Measurements from ENCODE around the gene TNFSF11.

TNFSF11 gene

DNA sequence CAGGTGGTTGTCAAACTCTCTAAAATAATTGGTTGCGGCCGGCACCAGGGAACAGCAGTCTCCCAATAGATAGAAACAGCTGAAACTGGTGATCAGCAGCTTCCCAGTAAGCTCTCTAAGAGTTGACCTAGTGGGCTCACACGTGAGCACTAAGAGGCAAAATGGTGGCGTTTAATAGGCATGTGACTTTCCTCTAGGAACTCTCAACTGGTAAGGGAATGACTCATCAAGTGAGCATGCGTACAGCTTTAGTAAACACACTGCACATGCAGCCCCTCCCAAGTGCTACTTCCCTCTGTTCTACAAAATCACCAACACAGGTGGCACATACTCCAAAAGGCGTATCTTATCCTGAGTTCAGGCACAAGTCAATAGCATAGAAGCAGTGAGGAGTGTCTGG, 41.7 kb downstream of the TNFSF11 start:
- peaks cover 3% of the 10 kb centered on the region for H3K4me1 ChIP-seq (ENCODE audit: control insufficient read depth, insufficient read depth, low read length)
- H3K4me3 ChIP-seq (ENCODE audit: low read depth, low read length), result no peak overlapping the region

DNA sequence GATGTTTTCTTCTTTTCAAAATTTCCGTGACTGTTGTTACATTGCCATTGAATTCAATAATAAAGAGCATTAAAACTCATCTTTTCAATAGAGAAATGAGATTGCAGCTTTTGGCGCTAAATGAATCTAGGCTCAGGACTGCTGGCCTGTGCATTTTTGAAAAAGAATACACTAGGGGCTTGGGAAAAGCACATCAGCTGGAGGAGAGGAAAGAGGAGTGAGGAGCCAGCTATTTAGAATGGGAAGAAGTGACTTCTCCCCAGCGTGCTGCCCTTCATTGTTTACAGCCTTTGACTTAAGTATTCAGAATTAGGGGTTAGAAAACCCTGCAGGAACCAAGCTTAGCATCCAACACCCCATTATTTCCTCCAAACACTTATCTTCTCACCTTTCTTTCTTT, 43.3 kb downstream of the TNFSF11 start:
- H3K9me3 ChIP-seq (ENCODE audit: control insufficient read depth, insufficient read depth, low read length), result no peaks in the 10 kb centered on the region
- H3K36me3 ChIP-seq (ENCODE audit: control insufficient read depth, insufficient read depth, low read length), result no peaks in the 10 kb centered on the region
- H3K27me3 ChIP-seq (ENCODE audit: control insufficient read depth, insufficient read depth, low read length), result no peaks in the 10 kb centered on the region
- no peak overlapping the region for H3K4me3 ChIP-seq (ENCODE audit: low read depth, low read length)
- no peak overlapping the region for H3K9ac ChIP-seq (ENCODE audit: low read depth, low read length)
- H3K4me1 ChIP-seq (ENCODE audit: control insufficient read depth, insufficient read depth, low read length), result peaks cover 3% of the 10 kb centered on the region

More for the DNA sequence above, 41.7 kb downstream of the TNFSF11 start:
- H3K27me3 ChIP-seq (ENCODE audit: control insufficient read depth, insufficient read depth, low read length), result no peaks in the 10 kb centered on the region
- no peaks in the 10 kb centered on the region for H3K9me3 ChIP-seq (ENCODE audit: control insufficient read depth, insufficient read depth, low read length)
- H3K9ac ChIP-seq (ENCODE audit: low read depth, low read length), result no peak overlapping the region
- no peaks in the 10 kb centered on the region for H3K36me3 ChIP-seq (ENCODE audit: control insufficient read depth, insufficient read depth, low read length)

DNA sequence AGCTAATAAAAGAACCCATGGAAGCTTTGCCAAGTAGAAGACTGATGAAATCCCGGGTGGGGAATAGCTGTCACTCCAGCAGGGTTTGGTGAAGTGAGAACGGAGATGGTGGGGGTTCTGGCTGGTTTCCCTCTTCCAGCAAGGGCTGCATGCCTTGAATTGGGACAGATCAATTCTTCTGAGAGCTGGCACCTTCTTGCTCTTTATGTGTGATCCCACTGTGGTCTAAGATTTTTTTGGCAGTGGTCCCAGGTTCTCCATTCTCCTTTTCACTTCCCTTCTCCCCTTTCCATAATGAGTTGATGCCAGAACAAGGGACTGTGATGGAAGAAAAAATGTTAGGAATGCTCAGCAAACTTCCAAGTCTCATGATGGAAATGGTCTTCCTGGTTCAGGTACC, 50.0 kb downstream of the TNFSF11 start:
- no peaks in the 10 kb centered on the region for H3K36me3 ChIP-seq (ENCODE audit: control insufficient read depth, insufficient read depth, low read length)

DNA sequence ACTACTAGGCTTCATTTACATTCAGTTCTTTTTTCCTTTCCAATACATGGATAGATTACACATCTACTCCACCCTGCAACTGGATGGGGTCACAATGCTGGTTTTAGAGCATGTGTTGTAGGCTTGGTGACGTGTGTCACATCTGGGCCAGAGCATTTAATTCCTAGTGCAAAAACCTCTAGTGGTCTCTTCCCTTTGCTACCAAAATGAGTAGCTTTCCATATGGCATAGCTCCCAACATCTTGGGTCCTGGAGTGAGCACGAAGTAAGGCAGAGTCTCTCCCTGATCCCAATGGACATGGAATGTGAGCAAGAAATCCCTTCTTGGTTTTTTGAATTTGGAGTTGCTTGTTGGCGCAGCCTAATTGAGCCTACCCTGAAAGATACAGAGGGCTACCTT, 51.7 kb downstream of the TNFSF11 start:
- Histone ChIP-seq H3K4me3 (ENCODE audit: low read depth, low read length) (no peak overlapping the region), H3K27me3 (ENCODE audit: control insufficient read depth, insufficient read depth, low read length) (no peaks in the 10 kb centered on the region), H3K9me3 (ENCODE audit: control insufficient read depth, insufficient read depth, low read length) (no peaks in the 10 kb centered on the region), H3K4me1 (ENCODE audit: control insufficient read depth, insufficient read depth, low read length) (no peaks in the 10 kb centered on the region), H3K36me3 (ENCODE audit: control insufficient read depth, insufficient read depth, low read length) (no peaks in the 10 kb centered on the region), H3K9ac (ENCODE audit: low read depth, low read length) (no peak overlapping the region)

More for the DNA sequence above, 50.0 kb downstream of the TNFSF11 start:
- H3K9me3 ChIP-seq (ENCODE audit: control insufficient read depth, insufficient read depth, low read length), result no peaks in the 10 kb centered on the region
- H3K9ac ChIP-seq (ENCODE audit: low read depth, low read length), result no peak overlapping the region
- H3K27me3 ChIP-seq (ENCODE audit: control insufficient read depth, insufficient read depth, low read length), result no peaks in the 10 kb centered on the region
- H3K4me3 ChIP-seq (ENCODE audit: low read depth, low read length), result no peak overlapping the region
- H3K4me1 ChIP-seq (ENCODE audit: control insufficient read depth, insufficient read depth, low read length), result peaks cover under 1% of the 10 kb centered on the region

DNA sequence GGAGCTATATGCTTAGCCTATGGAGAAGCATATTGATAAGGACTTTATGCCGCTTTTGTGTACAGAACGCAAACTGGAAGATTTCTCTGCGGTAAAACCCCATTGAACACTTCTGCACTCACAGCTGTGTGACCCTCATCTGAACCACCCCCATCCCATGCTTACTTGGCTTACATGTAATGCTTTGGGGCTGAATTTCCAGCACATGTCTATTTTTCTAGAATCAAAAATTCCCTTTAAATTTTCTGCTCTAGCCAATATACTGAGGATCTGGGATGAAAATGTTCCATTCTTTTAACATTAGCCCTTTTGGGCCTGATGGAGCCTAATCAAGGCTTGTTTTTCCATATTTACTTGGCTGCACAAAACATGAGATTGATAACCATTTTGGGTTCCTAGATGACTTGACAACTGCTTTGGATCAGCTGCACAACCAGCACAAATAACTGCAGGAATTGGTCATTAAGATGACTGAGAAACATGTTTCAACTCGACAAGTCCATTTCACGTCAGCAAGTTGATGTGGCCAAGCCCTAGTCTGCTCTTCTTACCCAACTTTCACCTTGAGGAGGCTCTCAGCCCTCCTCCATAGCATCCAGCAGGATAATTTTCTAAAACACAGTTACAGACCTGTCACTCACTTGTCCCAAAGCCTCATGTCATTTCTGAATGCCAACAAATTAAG, 52.4 kb downstream of the TNFSF11 start:
- no peaks in the 10 kb centered on the region for H3K27me3 ChIP-seq (ENCODE audit: control insufficient read depth, insufficient read depth, low read length)
- H3K4me3 ChIP-seq (ENCODE audit: low read depth, low read length), result no peak overlapping the region
- H3K4me1 ChIP-seq (ENCODE audit: control insufficient read depth, insufficient read depth, low read length), result no peaks in the 10 kb centered on the region
- H3K36me3 ChIP-seq (ENCODE audit: control insufficient read depth, insufficient read depth, low read length), result no peaks in the 10 kb centered on the region
- H3K9ac ChIP-seq (ENCODE audit: low read depth, low read length), result no peak overlapping the region
- H3K9me3 ChIP-seq (ENCODE audit: control insufficient read depth, insufficient read depth, low read length), result no peaks in the 10 kb centered on the region

DNA sequence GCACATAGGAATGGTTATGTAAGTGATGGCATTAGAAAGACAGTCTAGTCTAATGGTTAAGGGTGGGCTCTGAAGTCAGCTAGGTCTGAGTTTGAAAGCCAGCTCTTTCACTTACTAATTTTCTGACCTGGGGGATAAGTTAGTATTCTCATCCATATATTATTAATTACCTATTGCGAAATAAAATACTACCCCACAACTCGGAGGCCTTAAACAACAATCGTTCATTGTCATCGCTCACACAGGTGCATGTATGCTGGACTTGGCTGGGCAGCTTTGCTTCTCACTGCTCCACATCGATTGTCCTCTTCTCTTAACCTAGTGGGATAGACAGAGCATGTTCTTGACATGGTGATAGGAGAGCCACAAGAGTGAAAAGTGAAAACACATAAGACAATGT, 54.7 kb downstream of the TNFSF11 start:
- Histone ChIP-seq H3K4me3 (ENCODE audit: low read depth, low read length) (no peak overlapping the region), H3K9me3 (ENCODE audit: control insufficient read depth, insufficient read depth, low read length) (no peaks in the 10 kb centered on the region), H3K4me1 (ENCODE audit: control insufficient read depth, insufficient read depth, low read length) (no peaks in the 10 kb centered on the region), H3K9ac (ENCODE audit: low read depth, low read length) (no peak overlapping the region), H3K27me3 (ENCODE audit: control insufficient read depth, insufficient read depth, low read length) (no peaks in the 10 kb centered on the region), H3K36me3 (ENCODE audit: control insufficient read depth, insufficient read depth, low read length) (no peaks in the 10 kb centered on the region)

DNA sequence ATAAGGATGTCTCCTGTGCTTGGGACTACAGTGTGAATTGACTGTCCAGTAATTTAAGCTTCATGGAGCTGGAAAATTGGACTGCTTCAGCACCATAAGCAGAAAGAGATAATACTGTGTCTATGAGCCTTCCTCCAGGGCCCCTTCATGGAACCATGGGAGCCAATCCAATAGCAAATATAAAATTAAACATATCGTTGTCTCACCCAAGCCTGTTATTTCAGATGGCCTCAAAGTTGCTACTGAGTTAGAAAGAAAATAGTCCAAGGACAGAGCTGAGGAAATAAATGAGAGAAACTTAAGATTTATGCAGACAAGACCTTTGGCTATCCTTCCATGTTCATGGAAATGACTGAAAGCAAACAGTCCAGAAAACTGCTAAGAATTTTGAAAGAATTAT, 57.2 kb downstream of the TNFSF11 start:
- Histone ChIP-seq H3K9ac (ENCODE audit: low read depth, low read length) (no peak overlapping the region), H3K4me3 (ENCODE audit: low read depth, low read length) (no peak overlapping the region), H3K27me3 (ENCODE audit: control insufficient read depth, insufficient read depth, low read length) (no peaks in the 10 kb centered on the region), H3K9me3 (ENCODE audit: control insufficient read depth, insufficient read depth, low read length) (no peaks in the 10 kb centered on the region), H3K4me1 (ENCODE audit: control insufficient read depth, insufficient read depth, low read length) (no peaks in the 10 kb centered on the region), H3K36me3 (ENCODE audit: control insufficient read depth, insufficient read depth, low read length) (no peaks in the 10 kb centered on the region)

DNA sequence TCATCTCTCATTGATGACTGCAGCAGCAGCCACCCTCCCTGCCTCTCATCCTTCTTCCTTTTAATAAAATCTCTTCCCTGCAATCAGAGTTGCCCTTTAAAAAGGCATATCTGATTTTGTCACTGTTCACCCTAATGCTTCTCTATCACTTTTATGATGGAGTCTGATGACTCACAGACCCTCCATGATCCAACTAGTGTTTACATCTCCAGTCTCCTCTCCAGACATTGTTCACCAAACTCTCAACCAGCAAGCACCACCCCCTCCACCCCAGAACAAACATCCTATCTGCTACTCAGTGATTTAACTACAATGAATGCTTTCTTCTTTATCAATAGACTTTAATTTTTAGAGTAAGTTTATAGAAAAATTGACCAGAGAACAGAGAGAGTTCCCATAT, 59.5 kb downstream of the TNFSF11 start:
- no peaks in the 10 kb centered on the region for H3K9me3 ChIP-seq (ENCODE audit: control insufficient read depth, insufficient read depth, low read length)
- H3K9ac ChIP-seq (ENCODE audit: low read depth, low read length), result no peak overlapping the region
- no peaks in the 10 kb centered on the region for H3K36me3 ChIP-seq (ENCODE audit: control insufficient read depth, insufficient read depth, low read length)
- no peaks in the 10 kb centered on the region for H3K27me3 ChIP-seq (ENCODE audit: control insufficient read depth, insufficient read depth, low read length)
- H3K4me1 ChIP-seq (ENCODE audit: control insufficient read depth, insufficient read depth, low read length), result no peaks in the 10 kb centered on the region
- H3K4me3 ChIP-seq (ENCODE audit: low read depth, low read length), result no peak overlapping the region

DNA sequence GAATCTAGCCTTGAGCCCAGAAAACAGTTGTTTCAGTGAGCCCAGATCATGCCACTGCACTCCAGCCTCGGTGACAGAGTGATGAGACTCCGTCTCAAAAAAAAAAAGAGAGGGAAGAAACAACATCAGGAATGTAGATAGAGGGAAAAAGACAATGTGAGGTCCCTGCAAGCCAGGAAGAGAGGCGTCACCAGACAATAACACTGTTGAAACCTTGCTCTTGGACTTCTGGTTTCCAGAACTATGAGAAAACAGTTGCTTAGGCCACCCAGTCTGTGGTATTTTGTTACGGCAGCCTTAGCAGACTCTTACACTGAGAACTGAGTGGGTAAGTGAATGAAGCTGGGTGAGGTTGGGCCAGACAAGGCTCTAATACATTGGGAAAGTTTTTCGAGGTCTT, 64.1 kb downstream of the TNFSF11 start:
- no peak overlapping the region for H3K9ac ChIP-seq (ENCODE audit: low read depth, low read length)
- H3K36me3 ChIP-seq (ENCODE audit: control insufficient read depth, insufficient read depth, low read length), result no peaks in the 10 kb centered on the region
- no peaks in the 10 kb centered on the region for H3K4me1 ChIP-seq (ENCODE audit: control insufficient read depth, insufficient read depth, low read length)
- no peaks in the 10 kb centered on the region for H3K9me3 ChIP-seq (ENCODE audit: control insufficient read depth, insufficient read depth, low read length)
- H3K27me3 ChIP-seq (ENCODE audit: control insufficient read depth, insufficient read depth, low read length), result no peaks in the 10 kb centered on the region
- H3K4me3 ChIP-seq (ENCODE audit: low read depth, low read length), result no peak overlapping the region

DNA sequence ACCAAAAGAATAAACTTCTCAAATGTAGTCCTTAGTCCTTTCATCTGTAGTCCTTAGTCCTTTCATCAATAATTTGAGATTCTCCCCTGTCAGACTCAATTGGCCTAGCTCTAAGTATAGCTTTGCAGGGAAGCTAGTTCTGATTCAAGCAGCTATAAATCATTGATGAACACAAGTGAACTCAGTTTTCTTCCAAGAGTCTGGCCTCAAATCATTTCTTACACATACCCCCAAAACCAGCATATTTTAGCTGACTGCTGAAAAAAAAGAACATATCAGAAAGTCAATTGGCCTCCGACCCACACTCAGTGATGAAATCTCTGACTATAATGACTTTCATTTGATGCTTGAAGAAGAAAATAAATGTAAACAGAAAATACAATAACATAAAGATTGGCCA, 64.9 kb downstream of the TNFSF11 start:
- Histone ChIP-seq H3K36me3 (ENCODE audit: control insufficient read depth, insufficient read depth, low read length) (no peaks in the 10 kb centered on the region), H3K9me3 (ENCODE audit: control insufficient read depth, insufficient read depth, low read length) (no peaks in the 10 kb centered on the region), H3K27me3 (ENCODE audit: control insufficient read depth, insufficient read depth, low read length) (no peaks in the 10 kb centered on the region), H3K4me1 (ENCODE audit: control insufficient read depth, insufficient read depth, low read length) (no peaks in the 10 kb centered on the region), H3K9ac (ENCODE audit: low read depth, low read length) (no peak overlapping the region), H3K4me3 (ENCODE audit: low read depth, low read length) (no peak overlapping the region)

DNA sequence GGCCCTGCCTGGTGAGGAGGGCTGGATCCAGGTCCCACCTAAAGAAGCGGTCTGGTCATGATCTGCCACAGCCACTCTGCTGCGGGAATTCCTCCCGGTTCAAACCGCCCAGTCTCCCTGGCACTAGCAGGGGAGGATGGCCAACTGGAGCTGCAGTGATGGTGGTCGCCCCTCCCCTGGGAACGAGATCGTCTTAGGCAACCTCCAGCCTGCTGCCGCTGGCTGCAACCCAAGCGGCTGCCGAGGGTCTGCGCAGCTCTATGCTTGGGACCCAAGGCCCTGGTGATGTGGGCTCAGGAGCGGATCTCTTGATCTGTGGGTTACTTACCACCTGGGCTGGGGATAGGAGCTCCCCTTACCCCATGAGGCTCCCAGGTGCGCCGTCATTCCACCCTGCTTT, 69.1 kb downstream of the TNFSF11 start:
- no peaks in the 10 kb centered on the region for H3K4me1 ChIP-seq (ENCODE audit: control insufficient read depth, insufficient read depth, low read length)
- no peak overlapping the region for H3K4me3 ChIP-seq (ENCODE audit: low read depth, low read length)
- H3K9me3 ChIP-seq (ENCODE audit: control insufficient read depth, insufficient read depth, low read length), result no peaks in the 10 kb centered on the region
- no peaks in the 10 kb centered on the region for H3K36me3 ChIP-seq (ENCODE audit: control insufficient read depth, insufficient read depth, low read length)
- no peak overlapping the region for H3K9ac ChIP-seq (ENCODE audit: low read depth, low read length)
- H3K27me3 ChIP-seq (ENCODE audit: control insufficient read depth, insufficient read depth, low read length), result no peaks in the 10 kb centered on the region

DNA sequence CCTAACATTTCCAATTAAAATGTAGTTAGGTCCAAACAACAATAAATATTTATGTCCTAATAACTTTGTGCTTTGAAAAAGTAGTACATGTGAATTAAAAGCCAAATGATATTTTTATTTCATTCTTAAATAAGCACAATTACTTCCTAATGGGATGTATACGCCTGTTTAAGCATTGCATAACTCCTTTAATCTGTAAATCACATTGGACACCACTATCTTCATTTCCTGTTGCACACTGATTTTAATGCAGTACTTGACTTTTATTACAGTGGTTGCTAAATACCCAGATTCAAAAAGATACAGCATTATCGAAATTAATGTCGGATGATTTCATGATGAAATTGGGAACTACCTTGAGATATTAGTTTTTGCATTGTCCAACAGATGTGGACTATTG, 70.9 kb downstream of the TNFSF11 start:
- H3K27me3 ChIP-seq (ENCODE audit: control insufficient read depth, insufficient read depth, low read length), result no peaks in the 10 kb centered on the region
- H3K9me3 ChIP-seq (ENCODE audit: control insufficient read depth, insufficient read depth, low read length), result no peaks in the 10 kb centered on the region
- H3K9ac ChIP-seq (ENCODE audit: low read depth, low read length), result no peak overlapping the region
- H3K4me1 ChIP-seq (ENCODE audit: control insufficient read depth, insufficient read depth, low read length), result no peaks in the 10 kb centered on the region
- H3K36me3 ChIP-seq (ENCODE audit: control insufficient read depth, insufficient read depth, low read length), result no peaks in the 10 kb centered on the region
- no peak overlapping the region for H3K4me3 ChIP-seq (ENCODE audit: low read depth, low read length)
